WTC11 (cell line): ENCODE results near the gene CAMK2A. TPM values are rescaled to one million over a fixed set of nuclear protein-coding genes. Genes with fewer than 3 reads are reported as not detected.

Source experiments
- ATAC-seq: fragments of 200-7000 bp; cut with Tn5 transposase; 2 replicates; pipeline ENCODE4 v1.10.0; 2021; ENCODE audit warnings: mild to moderate bottlenecking, moderate library complexity
- CTCF ChIA-PET: fragments of 300-600 bp; sonication (Branson Sonifier 250); formaldehyde crosslinking; loops from one replicate; lab custom pipeline; 2021; ENCODE audit warnings: antibody characterized with exemption; lab: Charles Lee
- POLR2A ChIA-PET: fragments of 350-600 bp; sonication (Branson Sonifier 250); formaldehyde crosslinking; loops from one replicate; lab custom pipeline; 2021; ENCODE audit warnings: antibody characterized with exemption; lab: Charles Lee
- DNase-seq: peaks from one replicate; pipeline ENCODE4 v3.0.0; 2021; ENCODE audit warnings: low spot score
- H3K27ac Mint-ChIP-seq: 2 replicates; pipeline ENCODE4 v1.8.0; 2021; ENCODE audit warnings: mixed read lengths
- H3K27me3 Mint-ChIP-seq: 2 replicates; pipeline ENCODE4 v1.8.0; 2021; ENCODE audit warnings: low read depth, mild to moderate bottlenecking, moderate library complexity, mixed read lengths
- H3K36me3 Mint-ChIP-seq: 2 replicates; pipeline ENCODE4 v1.8.0; 2021; ENCODE audit warnings: mixed read lengths
- H3K4me1 Mint-ChIP-seq: 2 replicates; pipeline ENCODE4 v1.8.0; 2022; ENCODE audit warnings: mixed read lengths
- H3K4me3 Mint-ChIP-seq: 2 replicates; pipeline ENCODE4 v1.8.0; 2021; ENCODE audit warnings: mild to moderate bottlenecking, moderate library complexity, mixed read lengths
- H3K9me3 Mint-ChIP-seq: 2 replicates; pipeline ENCODE4 v1.8.0; 2021; ENCODE audit warnings: mixed read lengths
- NR1H2 ChIP-seq: sonication (generic); formaldehyde crosslinking; IDR thresholded peaks from 2 replicates; pipeline ENCODE4 v1.9.0; 2021; ENCODE audit warnings: mild to moderate bottlenecking, moderate library complexity, missing genetic modification reagents
- NR3C1 ChIP-seq: sonication (generic); formaldehyde crosslinking; conservative IDR thresholded peaks from 2 replicates; pipeline ENCODE4 v1.8.1; 2023; ENCODE audit warnings: low read depth, mild to moderate bottlenecking, missing genetic modification reagents
- PRRX2 ChIP-seq: fragments of 250-450 bp; sonication (Bioruptor Pico); IDR thresholded peaks from 2 replicates; pipeline ENCODE4 v1.8.0; 2021; ENCODE audit warnings: mild to moderate bottlenecking
- SP1 ChIP-seq: sonication (generic); formaldehyde crosslinking; conservative IDR thresholded peaks from 2 replicates; pipeline ENCODE4 v1.8.1; 2022; ENCODE audit warnings: missing genetic modification reagents
- TEAD4 ChIP-seq: sonication (generic); formaldehyde crosslinking; IDR thresholded peaks from 2 replicates; pipeline ENCODE4 v1.8.0; 2022; ENCODE audit warnings: mild to moderate bottlenecking, missing genetic modification reagents
- ZNF138 ChIP-seq: sonication (generic); formaldehyde crosslinking; conservative IDR thresholded peaks from 2 replicates; pipeline ENCODE4 v1.8.1; 2022; ENCODE audit warnings: mild to moderate bottlenecking, moderate library complexity, missing genetic modification reagents
- ZNF532 ChIP-seq: fragments of 250-450 bp; sonication (Bioruptor Pico); IDR thresholded peaks from 2 replicates; pipeline ENCODE4 v1.9.0; 2021; ENCODE audit warnings: mild to moderate bottlenecking, borderline replicate concordance
- total RNA-seq: library from RNA; stranded (reverse); gene quantifications from 3 replicates; pipeline ENCODE4 v1.2.3, GENCODE V29; 2021
- TF ChIP-seq, protein P1 (sequence below): sonication (generic); formaldehyde crosslinking; IDR thresholded peaks from 2 replicates; pipeline ENCODE4 v1.8.0; 2023; ENCODE audit warnings: mild to moderate bottlenecking, missing genetic modification reagents
- TF ChIP-seq, protein P2 (sequence below): fragments of 250-450 bp; sonication (Bioruptor Pico); IDR thresholded peaks from 2 replicates; pipeline ENCODE4 v2.1.2; 2022; ENCODE audit warnings: mild to moderate bottlenecking, moderate library complexity
- TF ChIP-seq, protein P3 (sequence below): sonication (generic); formaldehyde crosslinking; IDR thresholded peaks from 2 replicates; pipeline ENCODE4 v1.8.1; 2023; ENCODE audit warnings: mild to moderate bottlenecking, missing genetic modification reagents, moderate library complexity
- TF ChIP-seq, protein P4 (sequence below): fragments of 250-450 bp; sonication (Bioruptor Pico); IDR thresholded peaks from 2 replicates; pipeline ENCODE4 v1.9.0; 2021; ENCODE audit warnings: mild to moderate bottlenecking
- TF ChIP-seq, protein P5 (sequence below): fragments of 250-450 bp; sonication (Bioruptor Pico); conservative IDR thresholded peaks from 2 replicates; pipeline ENCODE4 v1.9.0; 2021; ENCODE audit warnings: mild to moderate bottlenecking

CAMK2A gene
- total RNA-seq, 1 experiment from 2014 or later = 0.13 TPM

DNA sequence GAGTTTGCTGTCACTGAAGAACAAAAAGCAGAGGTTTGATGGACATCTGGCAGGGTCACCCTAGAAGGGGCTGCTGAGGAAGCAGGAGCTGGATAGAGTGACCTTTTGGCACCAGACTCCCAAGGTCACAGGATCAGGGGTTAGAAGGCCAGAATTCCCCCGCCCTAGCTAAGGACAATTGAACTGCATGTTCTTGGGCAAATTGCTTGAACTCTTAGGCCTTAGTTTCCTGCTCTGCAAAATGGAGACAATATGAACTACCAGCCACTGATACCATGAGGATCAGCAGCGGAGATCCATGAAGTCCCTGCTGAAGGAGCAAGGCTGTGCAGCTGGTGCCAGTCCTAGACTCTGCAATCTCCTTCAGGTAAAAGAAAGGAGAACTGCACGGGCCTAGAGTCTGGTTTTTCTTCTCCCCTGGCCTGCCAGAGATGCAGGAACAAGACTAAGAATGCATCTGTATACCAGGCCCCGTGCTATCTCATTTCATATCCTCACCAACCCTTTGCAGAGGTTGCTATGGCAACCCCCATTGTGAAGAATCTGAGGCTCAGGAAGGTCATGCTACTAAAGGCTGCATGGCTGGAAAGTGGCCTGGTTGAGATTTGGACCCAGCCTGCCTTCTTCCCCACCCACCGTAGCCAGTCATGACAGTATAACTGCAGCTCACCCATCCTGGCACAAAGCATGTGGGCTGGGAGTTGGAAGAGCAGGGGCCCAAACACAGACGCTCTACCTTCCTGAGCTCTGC, 33.7 kb downstream of the CAMK2A start:
- Mint-ChIP-seq H3K9me3 (no peaks in the 10 kb centered on the region), H3K27ac (0 out of 2 replicates have a peak overlapping the region, but pooled peaks have one; percentile 9), H3K36me3 (no peaks in the 10 kb centered on the region), H3K27me3 (no peaks in the 10 kb centered on the region), H3K4me1 (peaks cover 5% of the 10 kb centered on the region), H3K4me3 (no peak overlapping the region)
- ATAC-seq (no peak; the same call in 1 of the 2 replicates), DNase-seq (no peak)
- ChIA-PET POLR2A (interaction anchor here (0.6 kb wide), 1 partner anchor 15 kb away, joined by 4 read pairs; no protein-coding TSS in a partner anchor), CTCF (interaction anchor here (0.6 to 2.0 kb wide), 19 partner anchors 8 to 140 kb away, joined by 3 to 10 read pairs (median 5); no protein-coding TSS in a partner anchor)
- no peak for TF ChIP-seq NR3C1 (CRISPR knock-in tag)
- TF ChIP-seq, protein P1, sequence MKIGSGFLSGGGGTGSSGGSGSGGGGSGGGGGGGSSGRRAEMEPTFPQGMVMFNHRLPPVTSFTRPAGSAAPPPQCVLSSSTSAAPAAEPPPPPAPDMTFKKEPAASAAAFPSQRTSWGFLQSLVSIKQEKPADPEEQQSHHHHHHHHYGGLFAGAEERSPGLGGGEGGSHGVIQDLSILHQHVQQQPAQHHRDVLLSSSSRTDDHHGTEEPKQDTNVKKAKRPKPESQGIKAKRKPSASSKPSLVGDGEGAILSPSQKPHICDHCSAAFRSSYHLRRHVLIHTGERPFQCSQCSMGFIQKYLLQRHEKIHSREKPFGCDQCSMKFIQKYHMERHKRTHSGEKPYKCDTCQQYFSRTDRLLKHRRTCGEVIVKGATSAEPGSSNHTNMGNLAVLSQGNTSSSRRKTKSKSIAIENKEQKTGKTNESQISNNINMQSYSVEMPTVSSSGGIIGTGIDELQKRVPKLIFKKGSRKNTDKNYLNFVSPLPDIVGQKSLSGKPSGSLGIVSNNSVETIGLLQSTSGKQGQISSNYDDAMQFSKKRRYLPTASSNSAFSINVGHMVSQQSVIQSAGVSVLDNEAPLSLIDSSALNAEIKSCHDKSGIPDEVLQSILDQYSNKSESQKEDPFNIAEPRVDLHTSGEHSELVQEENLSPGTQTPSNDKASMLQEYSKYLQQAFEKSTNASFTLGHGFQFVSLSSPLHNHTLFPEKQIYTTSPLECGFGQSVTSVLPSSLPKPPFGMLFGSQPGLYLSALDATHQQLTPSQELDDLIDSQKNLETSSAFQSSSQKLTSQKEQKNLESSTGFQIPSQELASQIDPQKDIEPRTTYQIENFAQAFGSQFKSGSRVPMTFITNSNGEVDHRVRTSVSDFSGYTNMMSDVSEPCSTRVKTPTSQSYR = no peak
- TF ChIP-seq, protein P2, sequence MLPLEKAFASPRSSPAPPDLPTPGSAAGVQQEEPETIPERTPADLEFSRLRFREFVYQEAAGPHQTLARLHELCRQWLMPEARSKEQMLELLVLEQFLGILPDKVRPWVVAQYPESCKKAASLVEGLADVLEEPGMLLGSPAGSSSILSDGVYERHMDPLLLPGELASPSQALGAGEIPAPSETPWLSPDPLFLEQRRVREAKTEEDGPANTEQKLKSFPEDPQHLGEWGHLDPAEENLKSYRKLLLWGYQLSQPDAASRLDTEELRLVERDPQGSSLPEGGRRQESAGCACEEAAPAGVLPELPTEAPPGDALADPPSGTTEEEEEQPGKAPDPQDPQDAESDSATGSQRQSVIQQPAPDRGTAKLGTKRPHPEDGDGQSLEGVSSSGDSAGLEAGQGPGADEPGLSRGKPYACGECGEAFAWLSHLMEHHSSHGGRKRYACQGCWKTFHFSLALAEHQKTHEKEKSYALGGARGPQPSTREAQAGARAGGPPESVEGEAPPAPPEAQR (CRISPR knock-in tag) = no peak
- TF ChIP-seq, protein P3, sequence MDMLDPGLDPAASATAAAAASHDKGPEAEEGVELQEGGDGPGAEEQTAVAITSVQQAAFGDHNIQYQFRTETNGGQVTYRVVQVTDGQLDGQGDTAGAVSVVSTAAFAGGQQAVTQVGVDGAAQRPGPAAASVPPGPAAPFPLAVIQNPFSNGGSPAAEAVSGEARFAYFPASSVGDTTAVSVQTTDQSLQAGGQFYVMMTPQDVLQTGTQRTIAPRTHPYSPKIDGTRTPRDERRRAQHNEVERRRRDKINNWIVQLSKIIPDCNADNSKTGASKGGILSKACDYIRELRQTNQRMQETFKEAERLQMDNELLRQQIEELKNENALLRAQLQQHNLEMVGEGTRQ (CRISPR knock-in tag) = no peak
- TF ChIP-seq TEAD4 (CRISPR knock-in tag) = no peak
- no peak for TF ChIP-seq ZNF138

DNA sequence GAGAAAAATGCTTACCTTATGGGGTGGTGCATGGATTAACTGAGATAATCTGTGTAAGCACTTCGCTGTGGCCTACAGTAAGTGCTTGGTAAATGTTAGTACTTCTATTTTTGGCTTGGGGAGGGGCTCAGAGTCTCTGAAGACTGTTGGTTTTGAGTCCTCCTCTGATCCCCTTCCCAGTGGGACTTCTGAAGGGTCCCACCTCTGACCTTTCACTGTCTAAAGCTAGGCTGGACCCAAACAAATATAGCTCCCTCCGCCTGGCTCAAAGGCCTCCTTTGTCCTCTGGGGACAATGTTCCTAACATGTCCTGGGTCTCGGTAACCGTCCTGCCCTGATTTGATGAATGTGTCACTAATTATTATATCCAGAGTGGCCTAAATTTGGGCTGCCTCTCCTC, 34.8 kb downstream of the CAMK2A start:
- Mint-ChIP-seq H3K9me3 (no peaks in the 10 kb centered on the region), H3K27ac (no peak overlapping the region), H3K27me3 (no peaks in the 10 kb centered on the region), H3K36me3 (no peaks in the 10 kb centered on the region), H3K4me1 (peaks cover 5% of the 10 kb centered on the region), H3K4me3 (no peak overlapping the region)
- ATAC-seq = no peak
- ChIA-PET CTCF (interaction anchor here (1.0 to 2.0 kb wide), 5 partner anchors 10 to 139 kb away, joined by 3 to 6 read pairs (median 3); no protein-coding TSS in a partner anchor), POLR2A (no interaction called here)
- no peak for DNase-seq
- TF ChIP-seq PRRX2 (CRISPR knock-in tag) (no peak), NR1H2 (CRISPR knock-in tag) (no peak), ZNF532 (no peak), SP1 (no peak)
- TF ChIP-seq, protein P4, sequence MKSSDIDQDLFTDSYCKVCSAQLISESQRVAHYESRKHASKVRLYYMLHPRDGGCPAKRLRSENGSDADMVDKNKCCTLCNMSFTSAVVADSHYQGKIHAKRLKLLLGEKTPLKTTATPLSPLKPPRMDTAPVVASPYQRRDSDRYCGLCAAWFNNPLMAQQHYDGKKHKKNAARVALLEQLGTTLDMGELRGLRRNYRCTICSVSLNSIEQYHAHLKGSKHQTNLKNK (CRISPR knock-in tag) = no peak
- TF ChIP-seq, protein P5, sequence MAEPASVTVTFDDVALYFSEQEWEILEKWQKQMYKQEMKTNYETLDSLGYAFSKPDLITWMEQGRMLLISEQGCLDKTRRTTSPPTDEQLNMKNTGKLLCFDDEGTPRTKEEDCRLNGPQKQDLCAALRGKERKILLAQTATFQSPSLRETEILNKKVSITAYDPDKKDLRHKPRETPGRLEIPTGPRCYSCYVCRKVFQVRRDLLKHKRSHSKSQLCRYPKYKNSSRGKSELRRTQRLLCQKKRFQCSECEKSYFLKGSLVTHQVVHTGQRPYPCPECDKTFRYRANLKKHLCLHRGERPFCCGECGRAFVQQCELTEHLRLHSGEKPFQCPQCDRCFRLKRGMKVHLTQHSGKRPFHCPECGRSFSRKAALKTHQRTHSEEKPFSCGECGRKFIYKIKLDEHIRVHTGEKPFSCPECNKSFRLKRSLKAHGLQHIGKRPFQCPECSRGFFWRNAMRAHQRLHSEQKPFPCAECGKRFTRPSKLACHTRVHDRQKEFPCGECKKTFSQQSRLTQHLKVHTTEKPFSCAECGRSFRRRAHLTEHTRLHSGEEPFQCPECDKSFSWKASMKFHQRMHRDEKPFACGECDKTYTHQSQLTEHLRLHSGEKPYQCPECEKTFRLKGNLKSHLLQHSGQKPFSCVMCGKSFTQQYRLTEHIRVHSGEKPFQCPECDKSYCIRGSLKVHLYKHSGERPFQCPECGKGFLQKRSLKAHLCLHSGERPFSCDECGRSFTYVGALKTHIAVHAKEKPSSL = no peak
